Parathyroid adenoma (tissue), 2 donors: ENCODE results near the gene TRAFD1.

Experiments
- H2AFZ ChIP-seq: fragments of 300-600 bp; sonication (generic); one replicate; pipeline ENCODE4 v1.7.0; 2017; ENCODE audit warnings: antibody characterized with exemption, mild to moderate bottlenecking
- H3K27ac ChIP-seq: fragments of 300-600 bp; sonication (generic); one replicate; pipeline ENCODE4 v1.7.0; 2017
- H3K27me3 ChIP-seq: fragments of 300-600 bp; sonication (generic); one replicate; pipeline ENCODE4 v1.7.0; 2017; ENCODE audit warnings: low read length; ENCODE audit not compliant: control insufficient read depth, insufficient read depth
- H3K36me3 ChIP-seq: fragments of 300-600 bp; sonication (generic); one replicate; pipeline ENCODE4 v1.7.0; 2017; ENCODE audit warnings: low read length; ENCODE audit not compliant: control insufficient read depth, insufficient read depth
- H3K4me1 ChIP-seq: fragments of 300-600 bp; sonication (generic); one replicate; pipeline ENCODE4 v1.7.0; 2017; ENCODE audit warnings: control low read depth
- H3K4me2 ChIP-seq: fragments of 300-600 bp; sonication (generic); one replicate; pipeline ENCODE4 v1.7.0; 2017; ENCODE audit warnings: low read length
- H3K4me3 ChIP-seq: fragments of 300-600 bp; sonication (generic); one replicate; pipeline ENCODE4 v1.7.0; 2017; ENCODE audit warnings: low read depth, low read length
- H3K79me2 ChIP-seq: fragments of 300-600 bp; sonication (generic); one replicate; pipeline ENCODE4 v1.7.0; 2017; ENCODE audit warnings: control low read depth
- H3K9ac ChIP-seq: fragments of 300-600 bp; sonication (generic); one replicate; pipeline ENCODE4 v1.7.0; 2017; ENCODE audit warnings: mild to moderate bottlenecking
- H3K9me3 ChIP-seq: fragments of 300-600 bp; sonication (generic); one replicate; pipeline ENCODE4 v1.7.0; 2017; ENCODE audit warnings: low read length; ENCODE audit not compliant: control insufficient read depth
- TF ChIP-seq, protein P1 (sequence below): fragments of 300-600 bp; sonication (generic); IDR thresholded peaks from one replicate; pipeline ENCODE4 v1.7.0; 2017; ENCODE audit warnings: antibody characterized with exemption, mild to moderate bottlenecking
- donor health status: primary hyperparathyroidism.

TRAFD1 gene

DNA sequence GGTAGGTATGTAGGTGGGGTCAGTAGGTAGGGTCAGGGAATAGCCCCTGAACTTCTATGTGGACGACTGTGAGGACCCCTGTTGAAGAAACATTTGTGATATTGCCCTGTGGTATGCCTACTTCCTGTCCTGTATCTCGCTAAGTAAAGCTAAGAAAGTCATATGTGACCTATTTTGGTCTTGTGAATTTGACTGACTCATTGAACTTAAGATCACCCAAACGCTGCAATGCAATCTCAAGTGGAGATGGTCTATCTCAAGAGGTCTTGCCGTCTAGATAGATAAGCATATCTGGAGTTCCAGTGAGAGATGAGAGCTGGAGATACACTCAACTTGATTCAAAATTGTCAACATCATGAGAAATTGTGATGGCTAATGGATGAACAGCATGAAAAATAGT, 73.8 kb downstream of the TRAFD1 start:
- no peaks in the 10 kb centered on the region for H3K79me2 ChIP-seq
- no peak overlapping the region for H3K4me3 ChIP-seq
- TF ChIP-seq, protein P1, sequence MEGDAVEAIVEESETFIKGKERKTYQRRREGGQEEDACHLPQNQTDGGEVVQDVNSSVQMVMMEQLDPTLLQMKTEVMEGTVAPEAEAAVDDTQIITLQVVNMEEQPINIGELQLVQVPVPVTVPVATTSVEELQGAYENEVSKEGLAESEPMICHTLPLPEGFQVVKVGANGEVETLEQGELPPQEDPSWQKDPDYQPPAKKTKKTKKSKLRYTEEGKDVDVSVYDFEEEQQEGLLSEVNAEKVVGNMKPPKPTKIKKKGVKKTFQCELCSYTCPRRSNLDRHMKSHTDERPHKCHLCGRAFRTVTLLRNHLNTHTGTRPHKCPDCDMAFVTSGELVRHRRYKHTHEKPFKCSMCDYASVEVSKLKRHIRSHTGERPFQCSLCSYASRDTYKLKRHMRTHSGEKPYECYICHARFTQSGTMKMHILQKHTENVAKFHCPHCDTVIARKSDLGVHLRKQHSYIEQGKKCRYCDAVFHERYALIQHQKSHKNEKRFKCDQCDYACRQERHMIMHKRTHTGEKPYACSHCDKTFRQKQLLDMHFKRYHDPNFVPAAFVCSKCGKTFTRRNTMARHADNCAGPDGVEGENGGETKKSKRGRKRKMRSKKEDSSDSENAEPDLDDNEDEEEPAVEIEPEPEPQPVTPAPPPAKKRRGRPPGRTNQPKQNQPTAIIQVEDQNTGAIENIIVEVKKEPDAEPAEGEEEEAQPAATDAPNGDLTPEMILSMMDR: no peak
- H2AFZ ChIP-seq: no peak overlapping the region
- no peaks in the 10 kb centered on the region for H3K27me3 ChIP-seq
- no peaks in the 10 kb centered on the region for H3K36me3 ChIP-seq
- H3K4me2 ChIP-seq: no peak overlapping the region
- H3K27ac ChIP-seq: no peak overlapping the region
- no peaks in the 10 kb centered on the region for H3K9me3 ChIP-seq
- no peaks in the 10 kb centered on the region for H3K4me1 ChIP-seq
- H3K9ac ChIP-seq: no peak overlapping the region
